Measurements from ENCODE around the gene UBP1. TPM values are rescaled to one million over a fixed set of nuclear protein-coding genes. Genes with fewer than 3 reads are reported as not detected.
A peak's percentile ranks its signal among the peaks of the same experiment; 100 is the strongest.

Gene UBP1
- total RNA-seq, 1 experiment from 2014 or later = 50.4 TPM

- no peaks in the 10 kb centered on the region for H3K79me2 ChIP-seq (ENCODE audit: low read depth)
- H3K4me3 ChIP-seq = no peak overlapping the region
- no peak overlapping the region for H3K27ac ChIP-seq
- no peaks in the 10 kb centered on the region for H3K36me3 ChIP-seq (ENCODE audit: low read depth)
- no peaks in the 10 kb centered on the region for H3K9me3 ChIP-seq (ENCODE audit: insufficient read depth, low read depth)
- H3K9me2 ChIP-seq (ENCODE audit: insufficient read depth) = no peaks in the 10 kb centered on the region
- CTCF ChIA-PET = no interaction called here
- H2AFZ ChIP-seq = no peak overlapping the region
- POLR2A ChIA-PET (ENCODE audit: unreplicated experiment) = no interaction called here
- H3K4me2 ChIP-seq = no peak overlapping the region
- H4K20me1 ChIP-seq (ENCODE audit: insufficient read depth) = no peaks in the 10 kb centered on the region
- no peaks in the 10 kb centered on the region for H3K27me3 ChIP-seq (ENCODE audit: insufficient read depth, low read depth)
- no peak for TF ChIP-seq CTCF (conservative IDR thresholded peaks at IDR 0.05)
- TF ChIP-seq EZH2 (IDR thresholded peaks at IDR 0.05; ENCODE audit: low read depth) = no peak
- H3K4me1 ChIP-seq (replicated peaks; ENCODE audit: insufficient read depth) = no peaks in the 10 kb centered on the region
- no TSS peak for BruUV-seq (replicated peaks)
- H3F3A ChIP-seq (ENCODE audit: insufficient read depth, low read depth) = no peaks in the 10 kb centered on the region
- DNase-seq = no peak
- intact Hi-C loops (cut with micrococcal nuclease; ENCODE audit: unreplicated experiment) = loop anchor here (10.0 kb wide), 1 partner anchor 407 kb away; no protein-coding TSS in a partner anchor
These were observed 62.7 kb downstream of the UBP1 start for GRCh38 chr3:33377489-33377888.

- no peak for DNase-seq
- Histone ChIP-seq H3K4me2 (no peak overlapping the region), H3K36me3 (ENCODE audit: low read depth) (no peaks in the 10 kb centered on the region), H3K9me3 (ENCODE audit: insufficient read depth, low read depth) (no peaks in the 10 kb centered on the region), H2AFZ (no peak overlapping the region), H3K79me2 (ENCODE audit: low read depth) (no peaks in the 10 kb centered on the region), H3F3A (ENCODE audit: insufficient read depth, low read depth) (no peaks in the 10 kb centered on the region), H3K4me1 (replicated peaks; ENCODE audit: insufficient read depth) (no peaks in the 10 kb centered on the region), H3K9me2 (ENCODE audit: insufficient read depth) (no peaks in the 10 kb centered on the region), H4K20me1 (ENCODE audit: insufficient read depth) (no peaks in the 10 kb centered on the region), H3K27ac (no peak overlapping the region), H3K27me3 (ENCODE audit: insufficient read depth, low read depth) (no peaks in the 10 kb centered on the region), H3K4me3 (no peak overlapping the region)
- no TSS peak for BruUV-seq (replicated peaks)
- TF ChIP-seq EZH2 (IDR thresholded peaks at IDR 0.05; ENCODE audit: low read depth) = no peak
- no peak for TF ChIP-seq CTCF (conservative IDR thresholded peaks at IDR 0.05)
- CTCF ChIA-PET = interaction anchor here (0.6 to 2.0 kb wide), 10 partner anchors 9 to 257 kb away, joined by 3 to 50 read pairs (median 5); partner anchors contain the start of gene UBP1
- intact Hi-C loops (cut with micrococcal nuclease; ENCODE audit: unreplicated experiment) = loop anchor here (1.0 to 10.0 kb wide), 5 partner anchors 96 to 426 kb away; partner anchors contain the start of gene FBXL2
- POLR2A ChIA-PET (ENCODE audit: unreplicated experiment) = no interaction called here
These were observed 67.1 kb downstream of the UBP1 start for GRCh38 chr3:33373082-33373437.

GRCh38 chr3:33372218-33373081 is 67.8 kb downstream of the UBP1 start:
- ChIA-PET POLR2A (ENCODE audit: unreplicated experiment) (no interaction called here), CTCF (interaction anchor here (0.6 to 2.0 kb wide), 11 partner anchors 8 to 256 kb away, joined by 3 to 50 read pairs (median 5); partner anchors contain the start of gene UBP1)
- intact Hi-C loops (cut with micrococcal nuclease; ENCODE audit: unreplicated experiment) = loop anchor here (1.0 to 10.0 kb wide), 5 partner anchors 95 to 425 kb away; partner anchors contain the start of gene FBXL2
- Histone ChIP-seq H3K9me2 (ENCODE audit: insufficient read depth) (no peaks in the 10 kb centered on the region), H3K36me3 (ENCODE audit: low read depth) (no peaks in the 10 kb centered on the region), H4K20me1 (ENCODE audit: insufficient read depth) (no peaks in the 10 kb centered on the region), H3K4me1 (replicated peaks; ENCODE audit: insufficient read depth) (no peaks in the 10 kb centered on the region), H3K9me3 (ENCODE audit: insufficient read depth, low read depth) (no peaks in the 10 kb centered on the region), H2AFZ (no peak overlapping the region), H3K79me2 (ENCODE audit: low read depth) (no peaks in the 10 kb centered on the region), H3K27me3 (ENCODE audit: insufficient read depth, low read depth) (no peaks in the 10 kb centered on the region), H3K4me3 (no peak overlapping the region), H3F3A (ENCODE audit: insufficient read depth, low read depth) (no peaks in the 10 kb centered on the region), H3K4me2 (no peak overlapping the region), H3K27ac (no peak overlapping the region)
- no TSS peak for BruUV-seq (replicated peaks)
- peak in 1 of 2 experiments; percentile 34 for DNase-seq
- TF ChIP-seq EZH2 (IDR thresholded peaks at IDR 0.05; ENCODE audit: low read depth) = no peak
- TF ChIP-seq CTCF (conservative IDR thresholded peaks at IDR 0.05) = peak; percentile 83

Data from PC-9 (cell line).